Thyroid gland (tissue), 4 donors: ENCODE data around the gene AGAP2. TPM values are rescaled to one million over a fixed set of nuclear protein-coding genes. Genes with fewer than 3 reads are reported as not detected.
A peak's percentile ranks its signal among the peaks of the same experiment; 100 is the strongest.

ENCODE experiments used
- DNase-seq, 2 donors: peaks; one replicate each; pipeline ENCODE4 v3.0.0-alpha.2; 2019
- H3K27ac ChIP-seq, 3 donors: fragments of 200-600 bp; sonication (generic); 1 replicate in 2 of 3; 2 replicates in 1 of 3; pipeline ENCODE4 v1.5.1; 2016 to 2019; ENCODE audit warnings: mild to moderate bottlenecking in 1 of 3, moderate library complexity in 1 of 3
- H3K27me3 ChIP-seq: fragments of 200-600 bp; sonication (generic); one replicate; pipeline ENCODE4 v1.5.1; 2019
- H3K36me3 ChIP-seq, 2 donors: fragments of 200-600 bp; sonication (generic); one replicate each; pipeline ENCODE4 v1.5.1; 2016 to 2019
- H3K4me1 ChIP-seq, 2 donors: fragments of 200-600 bp; sonication (generic); one replicate each; pipeline ENCODE4 v1.5.1; 2017 to 2019
- H3K4me3 ChIP-seq, 3 donors: fragments of 200-600 bp; sonication (generic); replicated peaks in 1 of 3; 1 replicate in 2 of 3; 2 replicates in 1 of 3; pipeline ENCODE4 v1.5.1; 2016; ENCODE audit warnings: mild to moderate bottlenecking in 1 of 3
- H3K9me3 ChIP-seq: fragments of 200-600 bp; sonication (generic); one replicate; pipeline ENCODE4 v1.5.1; 2017
- CTCF ChIP-seq, 6 experiments: fragments of 200-600 bp in 3 of 6; fragments of 450-650 bp in 3 of 6; sonication (generic) in 3 of 6; IDR thresholded peaks; one replicate each; pipeline ENCODE4 v1.5.1; 2016 to 2019; ENCODE audit warnings: antibody characterized with exemption in 6 of 6, mild to moderate bottlenecking in 2 of 6, inconsistent platforms in 1 of 6, moderate library complexity in 1 of 6
- POLR2A ChIP-seq, 2 donors: fragments of 450-650 bp; IDR thresholded peaks; one replicate each; pipeline ENCODE4 v1.6.1; 2017; ENCODE audit warnings: antibody characterized with exemption in 2 of 2, mild to moderate bottlenecking in 2 of 2, moderate library complexity in 1 of 2
- WGBS, 2 donors: methylation state at CpG; one replicate each; pipeline ENCODE4 v1.1.5; 2017; 5-methylcytosine and 5-hydroxymethylcytosine counted together
- intact Hi-C: fragments of 100-400 bp; cut with DNase I; formaldehyde crosslinking; loops from one replicate; pipeline ENCODE4 v1.15.1; 2023
- total RNA-seq, 4 donors: library from RNA; depleted of rRNA; stranded (reverse); fragments of >200 nt; gene quantifications; one replicate each; pipeline ENCODE4 v1.2.3, GENCODE V29; 2016

AGAP2 gene
- total RNA-seq, 4 donors from 2014 or later = 0.45 to 1.3 (median 0.80) TPM

- peak; percentile 100 for DNase-seq
- Histone ChIP-seq H3K27me3 (no peaks in the 10 kb centered on the region), H3K4me1 (peaks cover 22 to 39% of the 10 kb centered on the region in 2 donors), H3K4me3 (peak within 1 kb of the TSS; percentile 2 to 71 (median 68)), H3K9me3 (no peaks in the 10 kb centered on the region), H3K27ac (peak within 1 kb of the TSS; percentile 63 to 84 (median 84)), H3K36me3 (peaks cover 21 to 25% of the 10 kb centered on the region in 2 donors)
- peak in 1 of 6 experiments; percentile 21 for TF ChIP-seq CTCF (IDR thresholded peaks at IDR 0.05)
- peak; percentile 31 to 85 for TF ChIP-seq POLR2A (IDR thresholded peaks at IDR 0.05)
- intact Hi-C loops = no loop called here
- WGBS, 2 donors = 0% methylated on average over 41 to 44 of the region's 58 CpGs
These were observed 13.5 kb upstream of the AGAP2 start, which contains the start of gene CDK4 for GRCh38 chr12:57751788-57752667. Gene CDK4 (minus strand): TSS chr12:57752310. CDS start chr12:57751717, 593 bp downstream.

GRCh38 chr12:57751432-57751787 lies 12.9 kb upstream of the AGAP2 start:
- no peak for DNase-seq

GRCh38 chr12:57750561-57751431 lies 12.3 kb upstream of the AGAP2 start:
- TF ChIP-seq CTCF (IDR thresholded peaks at IDR 0.05) (no peak), POLR2A (IDR thresholded peaks at IDR 0.05) (no peak)
- H3K4me3 ChIP-seq = peak overlapping the region in 1 of 3 donors; percentile 68
- no peak for DNase-seq
- intact Hi-C loops = no loop called here
- WGBS, 2 donors = 91 to 92% methylated on average over 15 of the region's 15 CpGs
- peaks cover 13 to 31% of the 10 kb centered on the region in 2 donors for H3K4me1 ChIP-seq
- H3K9me3 ChIP-seq = no peaks in the 10 kb centered on the region
- H3K27me3 ChIP-seq = no peaks in the 10 kb centered on the region
- peaks cover 25 to 28% of the 10 kb centered on the region in 2 donors for H3K36me3 ChIP-seq
- peak overlapping the region in 1 of 3 donors; percentile 84 for H3K27ac ChIP-seq

More at GRCh38 chr12:57751432-57751787, 12.9 kb upstream of the AGAP2 start:
- peaks cover 25 to 28% of the 10 kb centered on the region in 2 donors for H3K36me3 ChIP-seq
- TF ChIP-seq CTCF (IDR thresholded peaks at IDR 0.05) (no peak), POLR2A (IDR thresholded peaks at IDR 0.05) (no peak)
- intact Hi-C loops = no loop called here
- peaks cover 19 to 35% of the 10 kb centered on the region in 2 donors for H3K4me1 ChIP-seq
- H3K27ac ChIP-seq = peak overlapping the region in 2 of 3 donors; percentile 84
- peak overlapping the region in 2 of 3 donors; percentile 68 to 71 for H3K4me3 ChIP-seq
- H3K9me3 ChIP-seq = no peaks in the 10 kb centered on the region
- WGBS, 2 donors = 8 to 15% methylated on average over 8 of the region's 8 CpGs
- no peaks in the 10 kb centered on the region for H3K27me3 ChIP-seq

GRCh38 chr12:57749061-57749460 lies 10.5 kb upstream of the AGAP2 start:
- Histone ChIP-seq H3K9me3 (no peaks in the 10 kb centered on the region), H3K27ac (no peak overlapping the region), H3K36me3 (peaks cover 25 to 28% of the 10 kb centered on the region in 2 donors), H3K4me1 (peaks cover 9 to 32% of the 10 kb centered on the region in 2 donors), H3K27me3 (no peaks in the 10 kb centered on the region), H3K4me3 (no peak overlapping the region)
- DNase-seq = no peak
- intact Hi-C loops = no loop called here
- TF ChIP-seq CTCF (IDR thresholded peaks at IDR 0.05) (no peak), POLR2A (IDR thresholded peaks at IDR 0.05) (no peak)
- 94 to 95% methylated on average over 5 of the region's 5 CpGs for WGBS, 2 donors
